Activated T-cell treated with anti-CD3 and anti-CD28 coated beads, Interleukin-2, amount 50 U/mL, for 4 hours (primary cell): ENCODE measurements around the gene TMEM174. TPM values are rescaled to one million over a fixed set of nuclear protein-coding genes. Genes with fewer than 3 reads are reported as not detected.

Source experiments
- ATAC-seq, 2 donors: fragments of 200-7000 bp; cut with Tn5 transposase; one replicate each; pipeline ENCODE4 v1.10.0; 2021
- DNase-seq: peaks from one replicate; pipeline ENCODE4 v3.0.0-alpha.2; 2020
- H3K27me3 Mint-ChIP-seq: one replicate; pipeline ENCODE4 v1.8.0; 2021; ENCODE audit warnings: low read depth, mixed read lengths
- H3K36me3 Mint-ChIP-seq: one replicate; pipeline ENCODE4 v1.8.0; 2022; ENCODE audit warnings: mixed read lengths; ENCODE audit not compliant: insufficient read depth
- H3K4me1 Mint-ChIP-seq: one replicate; pipeline ENCODE4 v1.8.0; 2021; ENCODE audit warnings: low read depth, mixed read lengths
- H3K4me3 Mint-ChIP-seq: one replicate; pipeline ENCODE4 v1.8.0; 2021; ENCODE audit warnings: mild to moderate bottlenecking, moderate library complexity, mixed read lengths
- H3K9me3 Mint-ChIP-seq: one replicate; pipeline ENCODE4 v1.8.0; 2021; ENCODE audit warnings: mixed read lengths
- total RNA-seq, 3 donors: library from RNA; stranded (reverse); gene quantifications; one replicate each; pipeline ENCODE4 v1.2.1, GENCODE V29; 2021

The TMEM174 gene
- total RNA-seq, 3 donors from 2014 or later, result not detected

DNA sequence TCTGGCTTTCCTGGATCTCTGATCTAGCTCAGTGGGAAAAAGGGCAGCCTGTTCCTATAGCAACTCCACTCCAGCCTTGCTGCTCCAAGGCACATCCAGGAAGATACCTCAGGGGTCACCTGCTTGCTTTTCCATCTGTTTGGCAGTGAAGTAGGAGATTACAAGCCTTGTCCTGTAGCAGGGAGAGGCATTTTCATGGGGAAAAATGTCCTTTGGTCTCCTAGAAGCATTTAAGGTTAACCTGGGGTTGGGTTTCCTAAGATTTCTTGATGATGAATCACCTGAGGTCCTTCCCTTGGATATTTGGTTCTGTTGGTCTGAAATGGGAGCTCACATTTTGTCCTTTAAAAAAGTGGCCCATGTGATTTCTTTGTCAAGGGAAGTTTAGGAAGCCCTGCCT is 1.5 kb upstream of the TMEM174 start:
- Mint-ChIP-seq H3K4me3 (no peak overlapping the region), H3K36me3 (no peaks in the 10 kb centered on the region), H3K9me3 (no peaks in the 10 kb centered on the region), H3K4me1 (no peaks in the 10 kb centered on the region), H3K27me3 (peaks cover 73% of the 10 kb centered on the region)
- DNase-seq (no peak), ATAC-seq (no peak)

DNA sequence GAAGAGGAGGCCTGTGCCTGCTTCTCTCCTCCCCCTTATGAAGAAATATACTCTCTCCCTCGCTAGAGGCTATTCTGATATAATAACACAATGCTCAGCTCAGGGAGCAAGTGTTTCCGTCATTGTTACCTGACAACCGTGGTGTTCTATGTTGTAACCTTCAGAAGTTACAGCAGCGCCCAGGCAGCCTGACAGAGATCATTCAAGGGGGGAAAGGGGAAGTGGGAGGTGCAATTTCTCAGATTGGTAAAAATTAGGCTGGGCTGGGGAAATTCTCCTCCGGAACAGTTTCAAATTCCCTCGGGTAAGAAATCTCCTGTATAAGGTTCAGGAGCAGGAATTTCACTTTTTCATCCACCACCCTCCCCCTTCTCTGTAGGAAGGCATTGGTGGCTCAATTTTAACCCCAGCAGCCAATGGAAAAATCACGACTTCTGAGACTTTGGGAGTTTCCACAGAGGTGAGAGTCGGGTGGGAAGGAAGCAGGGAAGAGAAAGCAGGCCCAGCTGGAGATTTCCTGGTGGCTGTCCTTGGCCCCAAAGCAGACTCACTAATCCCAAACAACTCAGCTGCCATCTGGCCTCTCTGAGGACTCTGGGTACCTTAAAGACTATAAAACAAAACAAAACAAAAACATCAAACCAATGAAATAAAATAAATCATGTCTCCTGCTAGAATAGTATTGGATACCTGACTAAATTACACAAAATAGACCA is 1.3 kb downstream of the TMEM174 start:
- no peaks in the 10 kb centered on the region for H3K36me3 Mint-ChIP-seq
- ATAC-seq (no peak), DNase-seq (no peak)
- no peak overlapping the region for H3K4me3 Mint-ChIP-seq
- H3K27me3 Mint-ChIP-seq, result peaks cover 82% of the 10 kb centered on the region
- no peaks in the 10 kb centered on the region for H3K4me1 Mint-ChIP-seq
- H3K9me3 Mint-ChIP-seq, result no peaks in the 10 kb centered on the region

DNA sequence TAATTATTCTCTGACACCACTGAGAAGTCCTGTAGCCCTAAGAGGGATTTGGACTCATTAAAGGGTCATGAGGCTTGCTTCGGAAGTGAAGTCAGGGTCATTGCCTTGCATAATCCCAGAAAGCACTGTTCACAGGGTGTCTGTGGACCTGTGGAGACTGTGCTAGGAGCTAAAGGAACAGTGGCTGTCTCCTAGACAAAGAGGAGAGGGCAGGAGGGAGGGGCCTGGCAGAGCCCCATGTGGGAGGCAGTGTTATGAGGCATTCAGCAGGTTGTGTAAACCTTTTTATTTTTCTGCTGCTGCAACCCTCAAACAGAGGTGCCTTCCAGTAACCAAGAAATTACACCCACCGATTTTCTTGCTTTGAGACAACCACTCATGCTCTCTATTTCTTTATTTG is 3.3 kb downstream of the TMEM174 start:
- no peaks in the 10 kb centered on the region for H3K36me3 Mint-ChIP-seq
- ATAC-seq (no peak), DNase-seq (no peak)
- peaks cover 84% of the 10 kb centered on the region for H3K27me3 Mint-ChIP-seq
- H3K4me1 Mint-ChIP-seq, result no peaks in the 10 kb centered on the region
- H3K4me3 Mint-ChIP-seq, result no peak overlapping the region
- no peaks in the 10 kb centered on the region for H3K9me3 Mint-ChIP-seq

DNA sequence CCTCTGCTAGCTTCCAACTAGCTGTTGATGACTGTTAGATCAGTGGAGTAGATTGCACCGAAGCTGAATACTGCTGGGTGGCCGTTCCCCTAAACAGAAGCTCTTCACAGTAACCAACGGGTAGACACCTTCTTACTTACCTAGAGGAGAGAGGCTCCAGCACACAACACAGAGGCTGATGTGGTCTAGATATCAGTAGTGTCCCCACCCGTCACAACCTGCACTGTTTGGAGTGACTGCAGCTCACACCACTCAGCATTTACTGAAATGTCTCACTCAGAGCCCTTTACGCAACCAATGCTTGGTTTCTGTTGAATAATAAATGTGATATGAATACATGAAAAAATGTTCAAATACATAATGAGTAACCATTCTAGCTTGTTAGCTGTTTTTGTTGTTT is 5.3 kb downstream of the TMEM174 start:
- Mint-ChIP-seq H3K4me3 (no peak overlapping the region), H3K9me3 (no peaks in the 10 kb centered on the region), H3K4me1 (no peaks in the 10 kb centered on the region), H3K27me3 (peaks cover 79% of the 10 kb centered on the region), H3K36me3 (no peaks in the 10 kb centered on the region)
- ATAC-seq, result peak in 1 of 2 donors; percentile 43
- DNase-seq, result no peak

DNA sequence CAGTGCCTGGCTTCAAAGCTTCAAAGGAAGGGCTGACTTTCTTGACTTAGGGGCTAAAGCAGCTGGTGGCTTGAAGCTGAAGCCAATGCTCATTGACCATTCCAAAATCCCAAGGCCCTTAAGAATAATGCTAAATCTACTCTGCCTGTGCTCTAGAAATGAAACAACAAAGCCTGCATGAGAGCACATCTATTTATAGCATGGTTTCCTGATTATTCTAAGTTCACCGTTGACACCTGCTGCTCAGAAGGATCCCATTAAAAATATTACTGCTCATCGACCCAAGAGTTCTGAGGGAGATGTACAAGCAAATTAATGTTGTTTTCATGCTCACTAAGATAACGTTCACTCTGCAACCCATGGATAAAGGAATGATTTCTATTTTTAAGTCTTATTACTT is 6.7 kb downstream of the TMEM174 start:
- ATAC-seq, result no peak
- Mint-ChIP-seq H3K4me1 (no peaks in the 10 kb centered on the region), H3K27me3 (peaks cover 75% of the 10 kb centered on the region), H3K36me3 (no peaks in the 10 kb centered on the region), H3K4me3 (no peak overlapping the region), H3K9me3 (peaks cover 5% of the 10 kb centered on the region)
- DNase-seq, result no peak

DNA sequence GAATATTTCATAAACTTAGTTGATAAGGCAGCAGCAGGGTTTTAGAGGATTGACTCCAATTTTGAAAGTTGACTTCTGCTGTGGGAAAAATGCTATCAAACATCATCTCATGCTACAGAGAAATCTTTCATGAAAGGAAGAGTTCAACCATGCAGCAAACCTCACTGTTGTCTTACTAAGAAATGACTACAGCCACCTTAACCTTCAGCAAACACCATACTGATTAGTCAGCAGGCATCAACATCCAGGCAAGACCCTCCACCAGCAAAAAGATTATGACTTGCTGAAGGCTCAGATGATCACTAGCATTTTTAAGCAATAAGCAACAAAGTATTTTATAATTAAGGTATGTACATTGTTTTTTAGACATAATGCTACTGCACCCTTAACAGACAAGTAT is 7.6 kb downstream of the TMEM174 start:
- Mint-ChIP-seq H3K9me3 (peaks cover 5% of the 10 kb centered on the region), H3K4me1 (no peaks in the 10 kb centered on the region), H3K27me3 (peaks cover 70% of the 10 kb centered on the region), H3K36me3 (no peaks in the 10 kb centered on the region), H3K4me3 (no peak overlapping the region)
- ATAC-seq (no peak), DNase-seq (no peak)

DNA sequence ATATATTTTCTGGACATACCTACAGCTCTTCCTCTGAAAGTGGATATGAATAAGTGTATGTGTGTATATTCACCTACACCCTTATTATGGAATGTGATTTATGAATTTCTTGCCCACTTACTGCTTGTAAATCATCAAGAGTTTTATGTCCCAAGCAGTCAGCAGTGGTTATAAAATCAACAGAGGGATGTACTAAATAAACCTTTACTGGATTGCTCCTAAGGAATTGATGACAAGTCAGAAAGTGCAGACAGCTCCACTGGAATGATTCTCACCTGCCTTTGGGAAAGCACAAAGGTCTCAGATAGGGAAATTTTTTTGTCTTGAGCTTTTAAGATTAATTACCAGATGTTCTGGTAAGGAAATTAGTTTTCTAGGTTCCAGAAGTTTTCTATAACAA is 9.3 kb downstream of the TMEM174 start:
- ATAC-seq (no peak), DNase-seq (no peak)
- Mint-ChIP-seq H3K4me1 (no peaks in the 10 kb centered on the region), H3K27me3 (peaks cover 60% of the 10 kb centered on the region), H3K4me3 (no peak overlapping the region), H3K36me3 (no peaks in the 10 kb centered on the region), H3K9me3 (peaks cover 5% of the 10 kb centered on the region)

DNA sequence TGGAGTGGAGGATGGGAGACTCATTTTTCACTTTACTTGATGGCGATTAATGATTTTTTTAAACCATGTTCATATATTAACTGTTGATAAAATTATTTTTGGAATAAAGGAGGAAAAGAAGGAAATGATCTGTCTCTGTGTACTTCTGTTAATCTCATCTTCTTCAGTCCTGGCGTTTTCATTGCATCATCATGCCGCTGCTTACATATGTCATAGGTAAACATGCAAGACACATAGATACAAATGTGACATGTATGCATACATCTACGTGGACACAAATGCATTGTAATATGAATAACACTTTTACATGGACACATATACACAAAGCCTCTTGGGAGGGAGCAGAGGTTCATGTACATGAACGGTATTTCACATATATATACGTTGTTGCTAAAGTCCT is 10.0 kb downstream of the TMEM174 start:
- DNase-seq (no peak), ATAC-seq (no peak)
- Mint-ChIP-seq H3K27me3 (peaks cover 55% of the 10 kb centered on the region), H3K4me1 (no peaks in the 10 kb centered on the region), H3K9me3 (peaks cover 5% of the 10 kb centered on the region), H3K4me3 (no peak overlapping the region), H3K36me3 (no peaks in the 10 kb centered on the region)

DNA sequence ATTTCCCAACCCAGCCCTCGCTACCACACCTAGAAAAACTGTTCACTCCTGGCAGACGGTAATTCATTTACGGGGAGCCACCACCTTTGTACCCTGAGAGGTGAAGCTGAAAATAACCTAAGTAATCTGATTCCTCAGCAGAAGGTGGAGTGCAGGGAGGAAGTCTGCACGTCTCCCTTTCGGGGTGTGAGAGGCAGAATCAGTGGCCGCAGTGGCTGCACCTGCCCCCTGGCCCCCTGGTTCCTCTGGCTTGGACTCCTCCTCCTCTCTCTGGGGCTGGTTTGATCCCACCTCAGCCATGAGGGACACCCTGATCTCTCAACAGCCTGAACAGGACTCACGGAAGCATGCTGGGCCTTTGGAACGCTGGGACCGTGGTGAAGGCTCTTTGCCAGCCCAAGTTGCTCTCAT is 10.5 kb downstream of the TMEM174 start:
- DNase-seq (no peak), ATAC-seq (no peak)
- Mint-ChIP-seq H3K36me3 (no peaks in the 10 kb centered on the region), H3K27me3 (peaks cover 52% of the 10 kb centered on the region), H3K9me3 (peaks cover 5% of the 10 kb centered on the region), H3K4me3 (no peak overlapping the region), H3K4me1 (no peaks in the 10 kb centered on the region)

DNA sequence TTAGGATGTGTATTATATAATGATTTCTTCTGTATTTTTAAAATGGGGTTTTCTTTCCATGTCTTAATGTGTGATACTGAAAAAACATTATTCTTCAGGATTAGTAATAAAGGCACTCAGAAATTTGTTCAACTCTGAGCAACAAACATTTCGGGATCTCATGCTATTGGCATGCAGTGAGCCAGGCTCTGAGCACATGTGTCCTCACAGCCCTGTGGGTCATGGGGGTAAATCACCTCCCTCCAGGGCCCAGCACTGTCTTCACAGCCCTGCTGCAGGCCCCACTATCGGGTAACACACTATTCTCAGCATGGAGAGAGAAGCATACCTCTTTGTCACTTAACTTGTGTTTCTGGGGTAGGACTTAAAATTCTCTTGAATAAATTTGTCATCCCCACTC is 14.0 kb downstream of the TMEM174 start:
- DNase-seq (no peak), ATAC-seq (no peak)
- Mint-ChIP-seq H3K36me3 (no peaks in the 10 kb centered on the region), H3K4me1 (no peaks in the 10 kb centered on the region), H3K27me3 (peaks cover 46% of the 10 kb centered on the region), H3K9me3 (peaks cover 5% of the 10 kb centered on the region), H3K4me3 (no peak overlapping the region)

DNA sequence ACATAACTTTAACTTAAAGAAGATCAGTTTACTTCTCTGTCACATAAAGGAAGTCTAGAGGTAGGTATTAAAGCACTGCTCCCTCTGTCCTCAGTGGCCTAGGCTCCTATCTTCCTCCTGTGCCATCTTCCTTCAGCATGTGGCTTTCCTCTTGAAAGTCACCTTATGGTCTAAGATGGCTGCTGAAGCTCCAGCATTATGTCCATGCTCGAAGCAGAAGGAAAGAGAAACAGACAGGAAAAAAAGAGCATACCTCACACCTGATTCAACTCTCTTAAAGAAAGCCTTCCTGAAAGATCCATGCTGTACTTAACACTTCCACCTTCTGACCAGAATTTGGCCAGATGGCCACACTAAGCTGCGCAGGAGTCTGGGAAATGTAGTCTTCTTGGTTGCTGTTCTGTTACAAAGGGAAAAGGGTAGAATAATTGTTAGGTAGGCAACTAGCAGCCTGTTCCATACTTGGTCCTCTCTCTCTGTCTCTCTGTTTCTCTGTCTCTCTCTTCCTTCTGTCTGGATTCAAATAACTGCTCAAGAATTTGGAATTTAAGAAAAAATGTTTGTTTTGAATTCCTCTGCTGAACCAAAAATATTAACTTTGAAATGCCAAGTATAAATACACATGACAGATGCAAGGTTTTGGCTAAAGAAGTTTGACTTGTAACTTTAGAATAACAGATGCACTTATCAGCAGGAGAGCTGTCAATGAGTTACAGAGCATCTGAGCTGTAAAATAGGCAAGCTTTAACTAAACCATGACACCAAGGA is 16.0 kb downstream of the TMEM174 start:
- DNase-seq (no peak), ATAC-seq (no peak)
- H3K36me3 Mint-ChIP-seq, result no peaks in the 10 kb centered on the region
- peaks cover 44% of the 10 kb centered on the region for H3K27me3 Mint-ChIP-seq
- peaks cover 5% of the 10 kb centered on the region for H3K9me3 Mint-ChIP-seq
- H3K4me3 Mint-ChIP-seq, result no peak overlapping the region
- H3K4me1 Mint-ChIP-seq, result no peaks in the 10 kb centered on the region

DNA sequence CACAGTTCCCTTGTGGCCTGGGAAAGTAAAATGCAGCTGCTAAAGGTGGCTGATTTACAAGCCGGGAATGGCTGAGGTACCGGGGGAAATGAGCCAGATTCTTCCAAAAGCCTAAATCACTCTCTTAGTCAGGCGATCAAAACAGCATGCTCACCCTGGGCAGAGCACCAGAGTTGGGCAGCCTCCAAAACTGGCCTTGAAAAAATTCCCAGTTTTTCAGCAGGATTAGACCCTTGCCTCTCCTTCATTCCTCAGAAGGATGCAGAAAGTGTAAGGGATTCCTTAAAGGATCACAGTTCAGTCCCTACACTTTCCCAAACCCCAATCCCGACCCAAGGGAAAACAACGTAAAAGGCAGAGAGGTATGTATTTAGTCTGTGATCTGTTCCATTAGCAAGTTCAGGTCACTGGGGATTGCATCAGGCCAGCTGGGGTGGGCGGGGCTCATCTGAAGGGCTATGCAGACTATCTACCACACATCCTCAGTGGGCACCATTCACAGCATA is 16.9 kb downstream of the TMEM174 start:
- Mint-ChIP-seq H3K4me3 (no peak overlapping the region), H3K36me3 (no peaks in the 10 kb centered on the region), H3K9me3 (no peaks in the 10 kb centered on the region), H3K27me3 (peaks cover 49% of the 10 kb centered on the region), H3K4me1 (no peaks in the 10 kb centered on the region)
- DNase-seq (no peak), ATAC-seq (no peak)

DNA sequence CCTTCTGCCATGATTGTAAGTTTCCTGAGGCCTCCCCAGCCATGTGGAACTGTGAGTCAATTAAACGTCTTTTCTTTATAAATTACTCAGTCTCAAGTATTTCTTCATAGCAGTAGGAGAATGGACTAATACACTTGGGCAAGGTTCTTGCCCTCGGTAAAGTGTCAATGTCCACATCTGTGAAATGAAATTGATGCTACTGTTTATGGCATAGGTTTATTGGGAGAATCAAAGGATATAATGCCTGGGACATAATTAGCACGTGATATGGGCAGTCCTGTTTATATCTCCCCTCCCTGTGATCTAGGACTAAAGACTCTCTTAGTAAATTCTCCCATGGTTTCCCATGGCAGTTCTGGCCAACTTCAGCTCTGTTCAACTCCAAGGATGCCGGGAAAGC is 19.4 kb downstream of the TMEM174 start:
- DNase-seq (no peak), ATAC-seq (no peak)
- Mint-ChIP-seq H3K9me3 (no peaks in the 10 kb centered on the region), H3K27me3 (peaks cover 61% of the 10 kb centered on the region), H3K36me3 (no peaks in the 10 kb centered on the region), H3K4me1 (no peaks in the 10 kb centered on the region), H3K4me3 (no peak overlapping the region)

DNA sequence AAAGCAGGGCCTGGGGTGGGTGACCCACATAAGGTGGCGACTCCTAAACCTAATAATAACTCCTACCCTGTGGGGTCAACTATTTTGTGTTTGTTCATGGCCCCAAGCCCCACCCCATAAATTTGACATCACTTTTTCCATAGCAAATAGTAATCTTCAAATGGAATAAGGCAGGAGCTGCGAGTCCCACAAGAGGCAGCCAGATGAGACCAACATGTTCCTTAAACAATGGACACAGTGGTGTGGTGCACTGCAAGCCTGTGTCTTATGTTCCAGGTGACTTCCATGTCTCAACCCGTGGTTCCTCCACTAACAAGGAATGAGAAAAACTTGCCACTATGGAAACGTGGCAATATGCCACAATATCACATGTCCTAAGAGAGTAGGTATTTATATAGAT is 20.6 kb downstream of the TMEM174 start:
- Mint-ChIP-seq H3K36me3 (no peaks in the 10 kb centered on the region), H3K4me3 (no peak overlapping the region), H3K9me3 (no peaks in the 10 kb centered on the region), H3K4me1 (no peaks in the 10 kb centered on the region), H3K27me3 (peaks cover 62% of the 10 kb centered on the region)
- DNase-seq (no peak), ATAC-seq (no peak)

DNA sequence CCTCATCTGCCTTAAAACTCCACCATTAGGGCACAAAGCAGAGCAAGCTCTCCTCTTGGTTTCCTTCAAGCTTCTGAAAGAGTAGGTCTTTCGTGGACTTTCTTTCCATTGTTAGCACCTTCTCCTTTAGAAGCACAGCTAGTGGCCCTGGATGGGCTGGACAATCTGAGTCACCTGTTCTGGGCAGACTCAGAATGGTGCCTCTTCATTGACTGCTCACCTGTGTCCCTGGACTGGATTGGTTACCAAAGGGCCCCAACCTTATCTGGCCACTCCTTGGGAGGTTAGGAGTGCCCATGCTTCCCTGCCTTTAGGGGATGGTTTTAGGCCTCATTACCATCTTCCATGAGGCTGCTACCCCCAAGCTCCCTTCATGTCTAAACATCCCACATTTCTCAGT is 23.2 kb downstream of the TMEM174 start:
- ATAC-seq (no peak), DNase-seq (no peak)
- Mint-ChIP-seq H3K9me3 (peaks cover 3% of the 10 kb centered on the region), H3K4me1 (no peaks in the 10 kb centered on the region), H3K27me3 (peaks cover 60% of the 10 kb centered on the region), H3K4me3 (no peak overlapping the region), H3K36me3 (no peaks in the 10 kb centered on the region)
